ENCODE measurements around the gene MUC5B. TPM values are rescaled to one million over a fixed set of nuclear protein-coding genes. Genes with fewer than 3 reads are reported as not detected.

The MUC5B gene
- total and polyA plus RNA-seq, 4 donors, result 0.17 to 0.95 (median 0.50) TPM; not detected in 1

DNA sequence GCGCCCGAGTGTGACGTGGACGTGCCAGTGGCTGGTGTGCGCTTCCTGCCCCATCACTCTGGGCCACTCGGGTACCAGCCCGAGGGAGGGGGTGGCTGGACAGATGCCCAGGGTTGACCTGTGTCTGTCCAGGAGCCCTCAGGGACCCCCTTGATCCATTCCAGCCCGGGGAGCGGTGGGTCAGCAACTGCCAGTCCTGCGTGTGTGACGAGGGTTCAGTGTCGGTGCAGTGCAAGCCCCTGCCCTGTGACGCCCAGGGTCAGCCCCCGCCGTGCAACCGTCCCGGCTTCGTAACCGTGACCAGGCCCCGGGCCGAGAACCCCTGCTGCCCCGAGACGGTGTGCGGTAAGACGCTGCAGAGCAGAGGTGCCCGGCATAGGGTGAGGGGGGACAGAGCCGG is 34.5 kb downstream of the MUC5B start (continued):
- no peak for TF ChIP-seq RAD21 (IDR thresholded peaks at IDR 0.05)
- no peak for TF ChIP-seq EGR1 (IDR thresholded peaks at IDR 0.05; ENCODE audit: low read depth in 2 of 2)
- TF ChIP-seq, protein P1, sequence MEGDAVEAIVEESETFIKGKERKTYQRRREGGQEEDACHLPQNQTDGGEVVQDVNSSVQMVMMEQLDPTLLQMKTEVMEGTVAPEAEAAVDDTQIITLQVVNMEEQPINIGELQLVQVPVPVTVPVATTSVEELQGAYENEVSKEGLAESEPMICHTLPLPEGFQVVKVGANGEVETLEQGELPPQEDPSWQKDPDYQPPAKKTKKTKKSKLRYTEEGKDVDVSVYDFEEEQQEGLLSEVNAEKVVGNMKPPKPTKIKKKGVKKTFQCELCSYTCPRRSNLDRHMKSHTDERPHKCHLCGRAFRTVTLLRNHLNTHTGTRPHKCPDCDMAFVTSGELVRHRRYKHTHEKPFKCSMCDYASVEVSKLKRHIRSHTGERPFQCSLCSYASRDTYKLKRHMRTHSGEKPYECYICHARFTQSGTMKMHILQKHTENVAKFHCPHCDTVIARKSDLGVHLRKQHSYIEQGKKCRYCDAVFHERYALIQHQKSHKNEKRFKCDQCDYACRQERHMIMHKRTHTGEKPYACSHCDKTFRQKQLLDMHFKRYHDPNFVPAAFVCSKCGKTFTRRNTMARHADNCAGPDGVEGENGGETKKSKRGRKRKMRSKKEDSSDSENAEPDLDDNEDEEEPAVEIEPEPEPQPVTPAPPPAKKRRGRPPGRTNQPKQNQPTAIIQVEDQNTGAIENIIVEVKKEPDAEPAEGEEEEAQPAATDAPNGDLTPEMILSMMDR (IDR thresholded peaks at IDR 0.05; ENCODE audit: low read depth, low read length, missing input control), result no peak
- TF ChIP-seq, protein P2, sequence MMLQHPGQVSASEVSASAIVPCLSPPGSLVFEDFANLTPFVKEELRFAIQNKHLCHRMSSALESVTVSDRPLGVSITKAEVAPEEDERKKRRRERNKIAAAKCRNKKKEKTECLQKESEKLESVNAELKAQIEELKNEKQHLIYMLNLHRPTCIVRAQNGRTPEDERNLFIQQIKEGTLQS (IDR thresholded peaks at IDR 0.05), result no peak
- TF ChIP-seq HNF4G (IDR thresholded peaks at IDR 0.05), result no peak
- no peak for TF ChIP-seq NR2F2 (IDR thresholded peaks at IDR 0.05)
- TF ChIP-seq YY1 (IDR thresholded peaks at IDR 0.05), result no peak
- no peak for TF ChIP-seq FOXA2 (IDR thresholded peaks at IDR 0.05)

DNA sequence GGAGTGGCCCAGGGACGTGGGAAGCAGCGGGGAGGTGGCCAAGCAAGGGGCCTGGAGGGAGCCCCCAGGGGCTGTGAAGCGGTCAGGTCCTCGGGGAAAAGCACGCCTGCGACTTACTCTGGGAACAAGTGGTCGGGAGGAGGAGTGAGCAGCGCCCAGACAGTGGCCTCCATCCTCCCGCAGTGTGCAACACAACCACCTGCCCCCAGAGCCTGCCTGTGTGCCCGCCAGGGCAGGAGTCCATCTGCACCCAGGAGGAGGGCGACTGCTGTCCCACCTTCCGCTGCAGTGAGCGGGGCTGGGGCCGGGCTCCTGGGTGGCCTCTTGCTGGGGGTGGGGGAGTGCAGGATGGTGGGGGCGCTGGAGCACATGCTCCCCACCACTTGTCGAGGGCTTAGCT is 35.0 kb downstream of the MUC5B start:
- H3K27ac ChIP-seq (ENCODE audit: low read depth in 1 of 2, low read length in 2 of 2), result no peak overlapping the region
- 90% methylated on average over 16 of the region's 16 CpGs for WGBS
- no peak overlapping the region for H3K9ac ChIP-seq (ENCODE audit: low read depth in 1 of 2, low read length in 2 of 2)
- peaks cover 7 to 12% (median 10%) of the 10 kb centered on the region in 4 donors for H3K4me1 ChIP-seq (ENCODE audit: control insufficient read depth in 4 of 4, insufficient read depth in 4 of 4, low read length in 3 of 4)
- no peak for TF ChIP-seq YY1 (IDR thresholded peaks at IDR 0.05)
- no peaks in the 10 kb centered on the region for H3K36me3 ChIP-seq (ENCODE audit: control insufficient read depth in 4 of 4, insufficient read depth in 3 of 4, low read depth in 1 of 4, low read length in 3 of 4)
- DNase-seq (ENCODE audit: low spot score), result no peak
- no peaks in the 10 kb centered on the region for H3K9me3 ChIP-seq (ENCODE audit: control insufficient read depth in 4 of 4, low read length in 3 of 4)
- H3K27me3 ChIP-seq (ENCODE audit: control insufficient read depth in 4 of 4, insufficient read depth in 4 of 4, low read length in 3 of 4), result no peaks in the 10 kb centered on the region
- H3K4me3 ChIP-seq (ENCODE audit: low read depth in 1 of 3, low read length in 3 of 3), result no peak overlapping the region

- Histone ChIP-seq H3K9ac (ENCODE audit: low read depth in 1 of 2, low read length in 2 of 2) (no peak overlapping the region), H3K4me3 (ENCODE audit: low read depth in 1 of 3, low read length in 3 of 3) (no peak overlapping the region), H3K27ac (ENCODE audit: low read depth in 1 of 2, low read length in 2 of 2) (no peak overlapping the region), H3K9me3 (ENCODE audit: control insufficient read depth in 4 of 4, low read length in 3 of 4) (no peaks in the 10 kb centered on the region), H3K4me1 (ENCODE audit: control insufficient read depth in 4 of 4, insufficient read depth in 4 of 4, low read length in 3 of 4) (peaks cover 8 to 18% (median 14%) of the 10 kb centered on the region in 4 donors), H3K36me3 (ENCODE audit: control insufficient read depth in 4 of 4, insufficient read depth in 3 of 4, low read depth in 1 of 4, low read length in 3 of 4) (no peaks in the 10 kb centered on the region), H3K27me3 (ENCODE audit: control insufficient read depth in 4 of 4, insufficient read depth in 4 of 4, low read length in 3 of 4) (no peaks in the 10 kb centered on the region)
- WGBS, result 79% methylated on average over 13 of the region's 13 CpGs
- DNase-seq (ENCODE audit: low spot score), result no peak
- TF ChIP-seq, protein P2 (IDR thresholded peaks at IDR 0.05), result no peak
- TF ChIP-seq GABPA (IDR thresholded peaks at IDR 0.05 in 1 of 2, conservative IDR thresholded peaks at IDR 0.05 in 1 of 2) (no peak), RAD21 (IDR thresholded peaks at IDR 0.05) (no peak), MAX (IDR thresholded peaks at IDR 0.05) (no peak), HNF4G (IDR thresholded peaks at IDR 0.05) (no peak), SP1 (IDR thresholded peaks at IDR 0.05) (no peak), JUND (IDR thresholded peaks at IDR 0.05) (no peak), TAF1 (conservative IDR thresholded peaks at IDR 0.05) (no peak), FOXA2 (IDR thresholded peaks at IDR 0.05) (no peak), EGR1 (IDR thresholded peaks at IDR 0.05; ENCODE audit: low read depth in 2 of 2) (no peak), YY1 (IDR thresholded peaks at IDR 0.05) (no peak), HNF4A (conservative IDR thresholded peaks at IDR 0.05) (no peak), FOXA1 (IDR thresholded peaks at IDR 0.05) (no peak), NR2F2 (IDR thresholded peaks at IDR 0.05) (no peak), RXRA (IDR thresholded peaks at IDR 0.05) (no peak)
- TF ChIP-seq, protein P3, sequence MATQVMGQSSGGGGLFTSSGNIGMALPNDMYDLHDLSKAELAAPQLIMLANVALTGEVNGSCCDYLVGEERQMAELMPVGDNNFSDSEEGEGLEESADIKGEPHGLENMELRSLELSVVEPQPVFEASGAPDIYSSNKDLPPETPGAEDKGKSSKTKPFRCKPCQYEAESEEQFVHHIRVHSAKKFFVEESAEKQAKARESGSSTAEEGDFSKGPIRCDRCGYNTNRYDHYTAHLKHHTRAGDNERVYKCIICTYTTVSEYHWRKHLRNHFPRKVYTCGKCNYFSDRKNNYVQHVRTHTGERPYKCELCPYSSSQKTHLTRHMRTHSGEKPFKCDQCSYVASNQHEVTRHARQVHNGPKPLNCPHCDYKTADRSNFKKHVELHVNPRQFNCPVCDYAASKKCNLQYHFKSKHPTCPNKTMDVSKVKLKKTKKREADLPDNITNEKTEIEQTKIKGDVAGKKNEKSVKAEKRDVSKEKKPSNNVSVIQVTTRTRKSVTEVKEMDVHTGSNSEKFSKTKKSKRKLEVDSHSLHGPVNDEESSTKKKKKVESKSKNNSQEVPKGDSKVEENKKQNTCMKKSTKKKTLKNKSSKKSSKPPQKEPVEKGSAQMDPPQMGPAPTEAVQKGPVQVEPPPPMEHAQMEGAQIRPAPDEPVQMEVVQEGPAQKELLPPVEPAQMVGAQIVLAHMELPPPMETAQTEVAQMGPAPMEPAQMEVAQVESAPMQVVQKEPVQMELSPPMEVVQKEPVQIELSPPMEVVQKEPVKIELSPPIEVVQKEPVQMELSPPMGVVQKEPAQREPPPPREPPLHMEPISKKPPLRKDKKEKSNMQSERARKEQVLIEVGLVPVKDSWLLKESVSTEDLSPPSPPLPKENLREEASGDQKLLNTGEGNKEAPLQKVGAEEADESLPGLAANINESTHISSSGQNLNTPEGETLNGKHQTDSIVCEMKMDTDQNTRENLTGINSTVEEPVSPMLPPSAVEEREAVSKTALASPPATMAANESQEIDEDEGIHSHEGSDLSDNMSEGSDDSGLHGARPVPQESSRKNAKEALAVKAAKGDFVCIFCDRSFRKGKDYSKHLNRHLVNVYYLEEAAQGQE (IDR thresholded peaks at IDR 0.05), result no peak
- TF ChIP-seq, protein P1 (IDR thresholded peaks at IDR 0.05; ENCODE audit: low read depth, low read length, missing input control), result no peak
- TF ChIP-seq, protein P4, sequence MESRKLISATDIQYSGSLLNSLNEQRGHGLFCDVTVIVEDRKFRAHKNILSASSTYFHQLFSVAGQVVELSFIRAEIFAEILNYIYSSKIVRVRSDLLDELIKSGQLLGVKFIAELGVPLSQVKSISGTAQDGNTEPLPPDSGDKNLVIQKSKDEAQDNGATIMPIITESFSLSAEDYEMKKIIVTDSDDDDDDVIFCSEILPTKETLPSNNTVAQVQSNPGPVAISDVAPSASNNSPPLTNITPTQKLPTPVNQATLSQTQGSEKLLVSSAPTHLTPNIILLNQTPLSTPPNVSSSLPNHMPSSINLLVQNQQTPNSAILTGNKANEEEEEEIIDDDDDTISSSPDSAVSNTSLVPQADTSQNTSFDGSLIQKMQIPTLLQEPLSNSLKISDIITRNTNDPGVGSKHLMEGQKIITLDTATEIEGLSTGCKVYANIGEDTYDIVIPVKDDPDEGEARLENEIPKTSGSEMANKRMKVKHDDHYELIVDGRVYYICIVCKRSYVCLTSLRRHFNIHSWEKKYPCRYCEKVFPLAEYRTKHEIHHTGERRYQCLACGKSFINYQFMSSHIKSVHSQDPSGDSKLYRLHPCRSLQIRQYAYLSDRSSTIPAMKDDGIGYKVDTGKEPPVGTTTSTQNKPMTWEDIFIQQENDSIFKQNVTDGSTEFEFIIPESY (IDR thresholded peaks at IDR 0.05), result no peak
These were observed 35.7 kb downstream of the MUC5B start for GRCh38 chr11:1258401-1259075.

All from liver (tissue), 9 donors.